ENCODE results near the gene FUT6.

Gene FUT6

DNA sequence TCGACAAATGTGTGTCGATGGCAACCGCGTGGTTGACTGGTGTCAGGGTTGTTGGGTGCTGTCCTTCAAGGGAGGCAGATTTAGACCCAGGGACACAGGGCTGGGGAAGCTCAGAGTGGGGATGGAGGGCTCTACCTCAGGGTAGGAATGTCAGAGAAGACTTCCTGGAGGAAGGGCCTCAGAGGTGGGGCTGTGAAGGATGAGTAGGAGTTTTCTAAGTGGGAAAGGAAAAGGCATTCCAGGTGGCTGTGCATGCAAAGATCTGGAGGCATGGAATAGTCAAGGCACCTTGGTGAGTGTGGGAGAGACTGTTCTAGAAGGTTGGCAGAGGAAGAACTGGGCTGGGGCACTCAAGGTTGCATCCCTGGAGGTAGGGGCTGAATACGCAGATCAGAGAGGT, 32.6 kb downstream of the FUT6 start:
- DNase-seq (ENCODE audit: insufficient read length): no peak
- no peak for FAIRE-seq
- TF ChIP-seq POLR2A (IDR thresholded peaks at IDR 0.05; ENCODE audit: low read depth, low read length): no peak

DNA sequence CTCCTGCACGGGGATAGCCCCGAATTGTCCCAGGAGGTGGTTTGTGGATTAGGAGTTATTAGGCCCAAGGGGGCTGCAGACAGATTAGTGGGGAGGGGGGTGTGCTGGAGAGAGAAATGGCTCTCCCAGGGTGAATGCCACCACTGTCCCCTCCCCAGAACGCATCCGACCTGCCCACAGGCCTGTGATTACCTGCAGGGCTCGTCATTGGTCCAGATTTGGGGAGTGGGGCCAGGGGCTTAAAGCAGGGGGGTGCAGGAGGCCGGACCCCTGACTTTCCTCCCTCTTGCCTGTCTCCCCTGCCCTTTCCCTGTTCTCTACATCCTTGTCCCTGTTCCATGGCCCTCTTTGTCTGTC, 33.4 kb downstream of the FUT6 start:
- TF ChIP-seq TAF1 (IDR thresholded peaks at IDR 0.05; ENCODE audit: borderline replicate concordance, low read depth, low read length) (no peak), POLR2A (IDR thresholded peaks at IDR 0.05; ENCODE audit: low read depth, low read length) (no peak), POLR2AphosphoS5 (IDR thresholded peaks at IDR 0.05; ENCODE audit: low read depth, low read length) (no peak)
- FAIRE-seq (no peak), DNase-seq (ENCODE audit: insufficient read length) (no peak)

DNA sequence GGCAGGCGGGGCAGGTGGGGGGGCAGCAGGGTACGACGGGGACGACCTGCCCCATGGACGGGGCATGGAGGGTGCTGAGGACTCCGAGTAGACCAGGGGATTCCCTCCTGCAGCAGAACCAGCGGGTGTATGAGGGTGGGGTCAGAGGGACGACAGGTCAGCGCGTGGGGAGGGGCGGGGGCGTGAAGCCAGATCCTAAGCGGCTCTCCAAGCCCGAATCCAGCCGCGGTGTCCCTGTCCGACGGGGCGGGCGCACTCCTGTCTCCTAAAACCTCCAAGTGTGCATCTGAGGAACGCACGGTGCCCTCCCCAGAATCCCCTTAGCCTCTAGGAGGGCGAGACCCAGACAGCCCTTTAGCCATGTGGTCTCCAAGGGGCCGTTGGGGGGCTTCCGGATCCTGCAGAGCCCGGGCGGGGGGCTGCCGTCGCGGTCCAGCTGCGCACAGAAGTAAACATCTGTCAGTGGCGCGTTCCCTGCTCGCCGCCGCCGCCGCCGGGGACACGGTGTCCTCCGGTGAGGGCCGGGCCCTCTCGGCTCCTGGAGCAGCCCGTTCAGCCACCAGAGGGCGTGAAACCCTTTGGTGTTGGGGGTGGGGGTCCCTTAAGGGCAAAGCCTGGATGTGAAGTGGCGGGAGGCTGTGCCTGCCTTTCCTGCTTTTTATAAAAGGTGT, 33.9 kb downstream of the FUT6 start:
- FAIRE-seq (no peak), DNase-seq (ENCODE audit: insufficient read length) (peak; percentile 53)
- TF ChIP-seq TAF1 (IDR thresholded peaks at IDR 0.05; ENCODE audit: borderline replicate concordance, low read depth, low read length): no peak
- no peak for TF ChIP-seq POLR2A (IDR thresholded peaks at IDR 0.05; ENCODE audit: low read depth, low read length)
- no peak for TF ChIP-seq POLR2AphosphoS5 (IDR thresholded peaks at IDR 0.05; ENCODE audit: low read depth, low read length)

DNA sequence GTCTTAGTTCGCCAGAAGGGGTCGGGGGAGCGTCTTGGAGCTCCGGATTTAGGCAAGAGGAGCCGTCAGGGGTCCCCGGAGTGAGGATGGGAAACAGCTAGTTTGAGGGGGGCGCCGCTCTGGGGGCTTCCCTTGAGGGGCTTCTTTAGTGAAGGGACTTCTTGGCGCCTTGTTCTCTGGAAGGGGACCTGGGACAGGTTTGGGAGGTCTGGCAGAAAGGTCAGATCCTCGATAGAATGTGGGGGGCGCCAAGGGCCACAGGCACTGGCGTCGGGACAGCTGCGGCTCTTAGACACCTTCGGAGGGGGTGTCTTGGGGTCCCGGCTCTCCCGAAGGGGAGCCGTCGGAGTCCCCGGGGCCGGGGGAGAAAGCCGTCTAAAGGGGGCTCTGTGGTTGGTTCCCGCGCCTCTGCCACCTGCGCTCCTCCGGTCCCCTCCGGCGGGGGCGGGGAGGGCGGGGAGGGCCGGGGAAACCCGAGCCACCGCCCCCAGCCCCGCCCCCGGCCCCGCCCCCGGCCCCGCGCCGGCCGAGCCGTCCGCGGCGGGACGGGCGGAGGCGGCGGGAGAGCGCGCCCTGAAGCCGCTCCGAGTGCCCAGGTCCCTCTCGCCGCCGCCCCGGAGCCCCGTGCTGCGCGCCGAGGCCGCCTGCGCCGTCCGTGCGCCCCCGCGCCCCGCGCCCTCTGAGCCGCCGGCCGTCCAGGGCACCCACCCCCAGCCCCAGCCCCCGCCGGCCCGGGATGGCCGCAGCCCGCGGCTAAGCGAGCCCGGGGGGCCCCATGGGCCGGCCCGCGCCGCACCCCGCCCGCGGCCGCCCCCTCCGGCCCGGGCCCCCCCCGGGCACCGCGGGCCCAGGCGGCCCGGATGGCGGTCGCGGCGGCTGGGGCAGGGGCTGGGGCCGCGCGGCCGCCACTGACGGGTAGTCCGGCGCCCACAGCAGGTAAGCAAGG, 34.7 kb downstream of the FUT6 start, which contains the start of gene NRTN:
TSS of gene NRTN (plus strand) at position 552 of the 946 bp plus-strand sequence. CDS start 19,099 bp downstream, outside the sequence.
- TF ChIP-seq POLR2A (IDR thresholded peaks at IDR 0.05; ENCODE audit: low read depth, low read length): no peak
- no peak for FAIRE-seq

DNA sequence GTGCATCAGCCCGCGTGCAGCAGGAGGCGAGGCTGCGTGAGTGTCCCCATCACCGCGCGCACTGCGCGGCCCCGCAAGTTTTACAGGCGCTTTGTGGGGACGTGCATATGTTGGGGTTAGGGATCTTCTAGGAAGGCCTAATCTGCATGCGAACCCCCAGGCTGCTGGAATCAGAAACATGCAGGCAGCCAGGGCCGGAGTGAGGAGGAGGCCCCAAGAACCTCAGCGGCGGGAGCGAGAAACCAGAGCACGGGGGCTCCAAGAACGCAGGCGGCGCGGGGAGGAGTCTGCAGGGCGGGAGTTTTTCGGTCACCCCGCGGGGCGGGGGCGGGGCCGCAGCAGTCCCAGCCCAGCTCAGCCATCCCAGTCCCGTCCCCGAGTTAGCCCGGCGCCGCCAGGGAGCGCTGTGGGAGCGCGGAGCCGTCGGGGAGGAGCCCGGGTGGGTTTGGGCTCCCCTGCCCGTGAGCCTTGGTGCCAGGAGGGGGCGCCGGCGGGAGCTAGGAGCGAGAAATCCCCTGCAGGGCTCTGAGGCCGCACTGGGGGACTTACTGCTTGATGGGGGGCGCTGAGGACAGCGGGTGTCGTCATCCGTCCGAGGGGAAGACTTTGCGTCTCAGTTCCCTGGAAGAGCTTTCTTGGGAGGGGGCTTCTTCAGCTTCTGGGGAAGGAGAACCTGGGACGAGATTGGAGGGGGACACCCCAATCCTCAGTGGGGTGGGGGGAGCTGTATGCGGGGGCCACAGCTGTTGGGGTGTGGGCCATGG, 35.6 kb downstream of the FUT6 start:
- peak; percentile 90 for FAIRE-seq
- TF ChIP-seq POLR2AphosphoS5 (IDR thresholded peaks at IDR 0.05; ENCODE audit: low read depth, low read length): no peak

More for the DNA sequence above, 34.7 kb downstream of the FUT6 start, which contains the start of gene NRTN:
- peak; percentile 70 for DNase-seq (ENCODE audit: insufficient read length)

DNA sequence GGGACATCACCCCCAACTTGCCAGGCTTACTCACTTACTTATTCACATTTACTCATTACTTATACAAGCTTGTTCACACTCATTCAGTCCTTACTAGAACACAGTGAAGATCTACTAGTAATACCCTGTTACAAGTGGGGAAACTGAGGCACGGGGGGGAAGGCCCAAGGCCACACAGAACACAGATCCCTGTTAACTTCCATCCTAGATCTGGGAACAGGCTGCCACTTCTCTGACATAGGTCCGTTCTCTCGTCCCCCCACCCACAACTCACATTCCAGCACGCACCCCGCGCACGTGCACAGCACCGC, 36.1 kb downstream of the FUT6 start:
- DNase-seq (ENCODE audit: insufficient read length) (no peak), FAIRE-seq (no peak)
- no peak for TF ChIP-seq POLR2A (IDR thresholded peaks at IDR 0.05; ENCODE audit: low read depth, low read length)
- no peak for TF ChIP-seq POLR2AphosphoS5 (IDR thresholded peaks at IDR 0.05; ENCODE audit: low read depth, low read length)
- TF ChIP-seq TAF1 (IDR thresholded peaks at IDR 0.05; ENCODE audit: borderline replicate concordance, low read depth, low read length): no peak

More for the DNA sequence above, 35.6 kb downstream of the FUT6 start:
- peak; percentile 98 for DNase-seq (ENCODE audit: insufficient read length)

DNA sequence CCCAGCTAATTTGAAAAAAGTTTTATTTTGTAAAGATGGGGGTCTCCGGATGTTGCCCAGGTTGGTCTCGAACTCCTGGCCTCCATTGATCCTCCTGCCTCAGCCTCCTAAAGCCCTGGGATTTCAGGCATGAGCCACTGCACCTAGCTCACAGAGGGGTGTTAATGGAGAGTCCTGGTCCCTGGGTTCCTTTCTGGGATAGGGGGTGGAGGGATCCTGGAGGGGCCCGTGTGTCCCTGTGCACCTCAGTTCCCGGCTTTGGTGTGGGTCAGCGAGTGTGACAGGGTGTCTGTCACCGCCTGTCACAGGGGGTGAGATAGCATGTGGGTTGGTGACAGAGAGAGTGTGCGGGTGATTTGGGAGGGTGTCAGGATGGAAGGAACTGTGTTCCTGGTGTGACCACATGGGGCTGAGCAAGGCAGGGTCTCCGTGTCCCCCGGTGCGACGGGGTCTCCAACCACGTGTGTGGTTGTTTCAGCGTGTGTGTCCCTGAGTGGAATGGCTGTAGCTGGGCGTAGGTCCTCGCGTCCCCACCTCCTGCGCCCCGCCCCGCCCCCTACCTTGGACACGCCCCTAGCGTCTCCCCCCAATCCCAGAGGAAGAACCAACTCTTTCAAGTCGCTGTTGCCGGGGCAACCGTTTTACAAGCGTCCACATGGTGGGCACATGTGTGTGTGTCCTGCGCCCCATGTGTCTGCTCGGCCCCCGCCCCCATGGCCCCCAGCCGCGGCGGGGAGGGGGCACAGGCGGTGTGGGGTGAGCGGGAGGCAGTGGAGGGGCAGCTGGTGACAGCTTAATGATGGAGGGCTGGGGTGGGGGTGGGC, 37.5 kb downstream of the FUT6 start:
- FAIRE-seq (no peak), DNase-seq (ENCODE audit: insufficient read length) (no peak)
- TF ChIP-seq POLR2AphosphoS5 (IDR thresholded peaks at IDR 0.05; ENCODE audit: low read depth, low read length) (no peak), POLR2A (IDR thresholded peaks at IDR 0.05; ENCODE audit: low read depth, low read length) (no peak), TAF1 (IDR thresholded peaks at IDR 0.05; ENCODE audit: borderline replicate concordance, low read depth, low read length) (no peak)

DNA sequence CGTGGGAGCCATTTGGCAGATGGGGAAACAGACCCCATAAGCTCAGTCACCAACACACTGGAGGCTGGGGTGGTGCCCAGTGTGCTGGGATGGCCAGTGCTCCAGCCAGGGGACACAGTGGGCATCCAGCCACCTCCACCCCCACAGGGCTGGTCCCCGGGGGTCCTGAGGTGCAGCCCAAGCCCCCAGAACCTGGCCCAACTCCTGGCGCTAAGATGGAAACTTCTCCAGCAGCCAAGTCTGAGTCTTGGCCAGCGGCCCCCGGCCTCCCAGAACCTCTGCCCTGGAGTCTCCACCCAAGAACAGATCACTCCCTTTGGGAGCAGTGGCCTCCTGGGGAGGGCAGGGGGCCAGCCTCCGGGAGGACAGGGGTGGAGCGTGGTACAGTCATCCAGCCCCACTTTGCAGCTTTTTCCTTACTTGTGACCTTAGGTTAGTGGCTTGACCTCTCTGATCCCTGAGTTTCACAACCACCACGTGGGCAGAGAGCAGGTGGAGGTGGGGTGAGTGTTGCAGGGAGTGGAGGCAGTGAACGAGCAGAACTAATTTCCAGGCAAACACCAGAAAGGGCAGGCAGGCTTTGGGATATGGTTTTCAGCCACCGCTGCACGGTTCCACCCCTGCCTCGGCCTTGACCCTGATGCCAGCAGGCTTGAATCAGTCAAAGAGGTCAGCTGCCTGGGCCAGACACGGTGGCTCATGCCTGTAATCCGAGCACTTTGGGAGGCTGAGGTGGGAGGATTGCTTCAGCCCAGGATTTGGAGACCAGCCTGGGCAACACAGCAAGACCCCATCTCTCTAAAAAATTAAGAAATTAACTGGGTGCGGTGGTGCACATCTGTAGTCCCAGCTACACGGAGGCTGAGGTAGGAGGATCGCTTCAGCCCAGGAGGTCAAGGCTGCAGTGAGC, 38.9 kb downstream of the FUT6 start:
- no peak for TF ChIP-seq POLR2AphosphoS5 (IDR thresholded peaks at IDR 0.05; ENCODE audit: low read depth, low read length)
- TF ChIP-seq TAF1 (IDR thresholded peaks at IDR 0.05; ENCODE audit: borderline replicate concordance, low read depth, low read length): no peak
- no peak for TF ChIP-seq POLR2A (IDR thresholded peaks at IDR 0.05; ENCODE audit: low read depth, low read length)
- no peak for FAIRE-seq
- DNase-seq (ENCODE audit: insufficient read length): no peak

DNA sequence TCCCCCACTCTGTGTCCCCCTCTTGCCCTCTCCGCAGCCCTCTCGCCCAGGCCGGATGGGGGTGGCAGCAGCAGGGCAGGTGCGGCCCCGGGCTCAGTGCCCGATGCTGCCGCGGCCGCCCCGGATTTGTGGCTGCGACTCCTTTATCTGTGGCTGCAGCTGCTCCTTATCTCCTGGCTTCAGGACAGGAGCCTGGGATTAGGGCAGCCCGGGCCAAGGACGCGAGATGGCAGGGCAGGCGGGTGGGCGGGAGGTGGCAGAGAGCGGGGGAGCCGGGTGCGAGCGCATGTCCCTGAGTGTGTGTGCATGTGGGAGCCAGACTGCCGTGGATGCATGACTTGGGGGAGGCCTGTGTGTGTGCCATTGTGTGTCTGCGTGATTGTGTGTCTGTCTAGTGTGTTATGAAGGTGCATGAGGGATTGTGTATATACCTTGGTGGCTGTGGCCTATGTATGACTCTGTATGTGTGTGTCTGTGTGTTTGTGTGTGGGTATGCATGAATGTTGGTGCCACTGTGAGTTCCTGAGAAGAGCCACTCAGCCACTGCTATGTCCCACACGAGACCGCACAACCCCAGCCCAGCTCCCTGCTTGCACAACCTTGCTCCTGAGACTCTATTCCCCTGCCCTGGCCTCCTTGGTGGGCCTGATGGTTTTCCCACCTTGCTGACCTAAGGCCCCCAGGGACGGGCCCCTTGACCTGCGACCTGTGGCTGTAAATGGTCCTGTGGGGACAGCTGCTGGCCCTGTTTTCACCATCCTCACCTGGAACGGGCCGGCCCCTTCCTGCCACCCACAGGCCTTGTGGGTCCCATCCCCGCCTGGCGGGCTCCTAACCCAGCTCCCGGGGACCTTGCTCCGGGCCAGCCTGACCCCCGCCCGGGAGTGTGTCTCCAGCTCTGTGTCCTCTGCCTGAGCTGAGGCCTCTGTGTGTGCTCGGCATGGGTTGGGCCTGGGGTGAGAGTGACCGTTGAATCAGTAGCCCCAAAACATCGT, 40.0 kb downstream of the FUT6 start:
- TF ChIP-seq POLR2A (IDR thresholded peaks at IDR 0.05; ENCODE audit: low read depth, low read length): no peak
- TF ChIP-seq POLR2AphosphoS5 (IDR thresholded peaks at IDR 0.05; ENCODE audit: low read depth, low read length): no peak
- TF ChIP-seq TAF1 (IDR thresholded peaks at IDR 0.05; ENCODE audit: borderline replicate concordance, low read depth, low read length): no peak
- no peak for DNase-seq (ENCODE audit: insufficient read length)
- FAIRE-seq: no peak

All from GM12892 (cell line).